Lower leg skin (tissue), 3 donors: ENCODE data around the gene KCNS3.

ENCODE experiments used
- CTCF ChIP-seq, 3 donors: fragments of 450-650 bp; IDR thresholded peaks; one replicate each; pipeline ENCODE4 v1.5.1; 2016; ENCODE audit warnings: antibody characterized with exemption in 3 of 3, mild to moderate bottlenecking in 3 of 3, moderate library complexity in 2 of 3
- POLR2A ChIP-seq, 2 donors: fragments of 450-650 bp; IDR thresholded peaks; one replicate each; pipeline ENCODE4 v1.6.1; 2016 to 2017; ENCODE audit warnings: antibody characterized with exemption in 2 of 2, mild to moderate bottlenecking in 1 of 2, moderate library complexity in 1 of 2

- TF ChIP-seq CTCF (IDR thresholded peaks at IDR 0.05) (no peak), POLR2A (IDR thresholded peaks at IDR 0.05) (no peak)
Measured at GRCh38 chr2:17915099-17915498, 36.6 kb downstream of the KCNS3 start.
